MM.1S (cell line): ENCODE data around the gene HOXC13.

ENCODE experiments used
- DNase-seq: peaks from one replicate; pipeline ENCODE4 v3.0.0-alpha.2; 2015
- H2AFZ ChIP-seq: fragments of 300-600 bp; sonication (generic); 2 replicates; pipeline ENCODE4 v1.6.0; 2016; ENCODE audit warnings: antibody characterized with exemption, low read length
- H3F3A ChIP-seq: fragments of 300-600 bp; sonication (generic); 2 replicates; pipeline ENCODE4 v1.6.1; 2016; ENCODE audit warnings: mild to moderate bottlenecking, antibody characterized with exemption, low read length, moderate library complexity, mixed read lengths; ENCODE audit not compliant: insufficient read depth
- H3K27ac ChIP-seq: fragments of 300-600 bp; sonication (generic); 2 replicates; pipeline ENCODE4 v1.5.1; 2016; ENCODE audit warnings: mild to moderate bottlenecking, low read length
- H3K27me3 ChIP-seq: fragments of 300-600 bp; sonication (generic); replicated peaks from 2 replicates; pipeline ENCODE4 v1.6.0; 2016; ENCODE audit warnings: low read length; ENCODE audit not compliant: insufficient read depth
- H3K36me3 ChIP-seq: fragments of 300-600 bp; sonication (generic); replicated peaks from 2 replicates; pipeline ENCODE4 v1.6.1; 2016; ENCODE audit warnings: mild to moderate bottlenecking, low read length, mixed read lengths; ENCODE audit not compliant: insufficient read depth
- H3K4me1 ChIP-seq: fragments of 300-600 bp; sonication (generic); 2 replicates; pipeline ENCODE4 v1.6.1; 2016; ENCODE audit warnings: low read length, mixed read lengths
- H3K4me2 ChIP-seq: fragments of 300-600 bp; sonication (generic); 2 replicates; pipeline ENCODE4 v1.6.0; 2016; ENCODE audit warnings: low read depth, low read length
- H3K4me3 ChIP-seq: fragments of 300-600 bp; sonication (generic); 2 replicates; pipeline ENCODE4 v1.5.1; 2016; ENCODE audit warnings: low read length, mixed read lengths
- H3K79me2 ChIP-seq: fragments of 300-600 bp; sonication (generic); 2 replicates; pipeline ENCODE4 v1.6.1; 2016; ENCODE audit warnings: mixed run types, low read length, mixed read lengths
- H3K9ac ChIP-seq: fragments of 300-600 bp; sonication (generic); 2 replicates; pipeline ENCODE4 v1.6.1; 2016; ENCODE audit warnings: low read length, mixed read lengths
- H3K9me2 ChIP-seq: fragments of 300-600 bp; sonication (generic); replicated peaks from 2 replicates; pipeline ENCODE4 v1.6.1; 2016; ENCODE audit warnings: mild to moderate bottlenecking, low read length, mixed read lengths; ENCODE audit not compliant: insufficient read depth
- H3K9me3 ChIP-seq: fragments of 300-600 bp; sonication (generic); replicated peaks from 2 replicates; pipeline ENCODE4 v1.6.1; 2016; ENCODE audit warnings: mild to moderate bottlenecking, low read length, mixed read lengths; ENCODE audit not compliant: insufficient read depth
- H4K20me1 ChIP-seq: fragments of 300-600 bp; sonication (generic); 2 replicates; pipeline ENCODE4 v1.6.1; 2016; ENCODE audit warnings: mild to moderate bottlenecking, low read length, moderate library complexity, mixed read lengths; ENCODE audit not compliant: insufficient read depth
- CTCF ChIP-seq: fragments of 300-600 bp; sonication (generic); IDR thresholded peaks from 2 replicates; pipeline ENCODE4 v1.5.1; 2016; ENCODE audit warnings: antibody characterized with exemption, low read length, mixed read lengths
- EZH2 ChIP-seq: fragments of 300-600 bp; sonication (generic); optimal IDR thresholded peaks from 2 replicates; pipeline ENCODE3; 2017; ENCODE audit warnings: low read depth, mild to moderate bottlenecking, antibody characterized with exemption, low read length, mixed read lengths
- EZH2phosphoT487 ChIP-seq: fragments of 300-600 bp; sonication (generic); IDR thresholded peaks from 2 replicates; pipeline ENCODE4 v1.6.1; 2018; ENCODE audit warnings: antibody characterized with exemption, low read length

Gene HOXC13

GRCh38 chr12:53956914-53957536 is 18.4 kb downstream of the HOXC13 start:
- Histone ChIP-seq H2AFZ (no peak overlapping the region), H3K4me1 (0 out of 2 replicates have a peak, but pooled peaks cover 5% of the 10 kb centered on the region), H3K4me3 (no peak overlapping the region), H3K4me2 (no peak overlapping the region), H3K9ac (no peak overlapping the region), H3F3A (no peaks in the 10 kb centered on the region), H3K27ac (no peak overlapping the region), H3K27me3 (peaks cover 99% of the 10 kb centered on the region), H3K9me3 (no peaks in the 10 kb centered on the region), H3K36me3 (no peaks in the 10 kb centered on the region), H3K79me2 (no peaks in the 10 kb centered on the region), H3K9me2 (no peaks in the 10 kb centered on the region), H4K20me1 (no peaks in the 10 kb centered on the region)
- TF ChIP-seq EZH2 (no peak), CTCF (no peak), EZH2phosphoT487 (no peak)
- DNase-seq, result no peak

- no peak for DNase-seq
- no peak overlapping the region for H3K4me2 ChIP-seq
- H3K9me3 ChIP-seq, result no peaks in the 10 kb centered on the region
- H3K79me2 ChIP-seq, result no peaks in the 10 kb centered on the region
- H3K27ac ChIP-seq, result no peak overlapping the region
- H2AFZ ChIP-seq, result no peak overlapping the region
- no peak overlapping the region for H3K9ac ChIP-seq
- no peaks in the 10 kb centered on the region for H3K36me3 ChIP-seq
- no peaks in the 10 kb centered on the region for H3K9me2 ChIP-seq
- no peaks in the 10 kb centered on the region for H4K20me1 ChIP-seq
- no peaks in the 10 kb centered on the region for H3F3A ChIP-seq
- H3K27me3 ChIP-seq, result peaks cover 99% of the 10 kb centered on the region
- TF ChIP-seq CTCF (no peak), EZH2 (no peak)
- 0 out of 2 replicates have a peak, but pooled peaks cover 5% of the 10 kb centered on the region for H3K4me1 ChIP-seq
- no peak overlapping the region for H3K4me3 ChIP-seq
Observed at GRCh38 chr12:53958128-53958527, 19.5 kb downstream of the HOXC13 start.

- H3K4me1 ChIP-seq, result 0 out of 2 replicates have a peak, but pooled peaks cover 5% of the 10 kb centered on the region
- peaks cover 99% of the 10 kb centered on the region for H3K27me3 ChIP-seq
Observed at GRCh38 chr12:53959314-53959713, 20.7 kb downstream of the HOXC13 start.

More at GRCh38 chr12:53959314-53959713, 20.7 kb downstream of the HOXC13 start:
- Histone ChIP-seq H3K4me2 (no peak overlapping the region), H3K79me2 (no peaks in the 10 kb centered on the region), H3K9me3 (no peaks in the 10 kb centered on the region), H4K20me1 (no peaks in the 10 kb centered on the region), H3K27ac (no peak overlapping the region), H3K9me2 (no peaks in the 10 kb centered on the region), H3F3A (no peaks in the 10 kb centered on the region), H3K9ac (no peak overlapping the region), H3K36me3 (no peaks in the 10 kb centered on the region), H2AFZ (no peak overlapping the region), H3K4me3 (no peak overlapping the region)
- TF ChIP-seq EZH2 (no peak), EZH2phosphoT487 (no peak), CTCF (no peak)
- DNase-seq, result no peak
